Measurements from ENCODE around the gene PPP2R2C. TPM values are rescaled to one million over a fixed set of nuclear protein-coding genes. Genes with fewer than 3 reads are reported as not detected.

Gene PPP2R2C
- total and polyA plus RNA-seq, 9 of the 15 experiments (the other 6 are each of a cell fraction or from before 2014, with no cell fraction given): 0.04 to 0.06 TPM; not detected in 7

DNA sequence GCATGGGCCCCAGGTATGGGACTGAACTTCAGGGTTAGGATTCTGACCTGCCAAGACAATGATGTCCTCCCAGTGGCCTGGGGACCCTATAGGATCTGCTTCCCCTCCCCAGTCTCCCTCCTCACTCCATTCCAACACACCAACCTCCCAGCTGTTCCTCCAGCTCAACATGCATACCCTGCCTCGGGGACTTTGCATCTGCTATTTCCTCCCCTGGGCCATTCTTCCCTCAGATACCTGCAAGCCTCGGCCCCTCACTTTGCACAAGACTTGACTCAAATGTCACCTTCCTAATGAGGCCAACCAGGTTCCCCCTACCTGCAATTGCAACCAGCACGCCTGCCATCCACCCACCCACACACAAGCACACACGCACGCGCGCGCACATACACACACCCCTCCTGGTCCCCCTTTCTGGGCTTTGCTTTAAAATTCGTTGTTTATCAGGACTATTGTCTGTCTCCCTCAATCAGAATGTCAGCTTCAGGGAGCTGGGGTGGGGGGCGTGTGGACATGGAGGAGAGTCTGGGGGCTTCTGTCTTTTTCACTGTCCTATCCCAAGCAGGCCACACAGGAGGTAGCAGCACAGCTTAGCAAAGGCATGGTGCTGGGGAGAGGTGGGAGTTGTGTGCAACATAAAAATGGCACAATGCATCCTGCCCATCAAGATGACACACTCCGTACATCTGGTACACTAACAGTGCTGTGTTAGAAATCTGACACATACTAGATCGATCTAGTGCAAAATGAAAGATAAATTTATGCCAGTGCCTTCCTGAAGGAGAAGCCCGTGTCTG is 20.6 kb upstream of the PPP2R2C start:
- TF ChIP-seq NEUROD1 (IDR thresholded peaks at IDR 0.05; ENCODE audit: borderline replicate concordance, low read depth, low read length, partially characterized antibody) (no peak), DPF2 (IDR thresholded peaks at IDR 0.05) (no peak), NR2F6 (CRISPR knock-in tag; IDR thresholded peaks at IDR 0.05) (no peak), HNRNPH1 (optimal IDR thresholded peaks at IDR 0.05; ENCODE audit: low read depth, low read length) (no peak), ZFP36 (IDR thresholded peaks at IDR 0.05; ENCODE audit: low read depth, low read length, partially characterized antibody) (no peak), HMGN3 (IDR thresholded peaks at IDR 0.05; ENCODE audit: borderline replicate concordance, extremely low read depth, insufficient read length, low read depth, low read length) (no peak)
- WGBS (ENCODE audit: insufficient coverage, low coverage, missing lambda C conversion rate): 9% methylated on average over 13 of the region's 13 CpGs
- no peaks in the 10 kb centered on the region for H3K36me3 ChIP-seq (ENCODE audit: control insufficient read depth, insufficient read depth, low read length)
- no peaks in the 10 kb centered on the region for H3K4me1 ChIP-seq (replicated peaks in 1 of 2; ENCODE audit: control insufficient read depth in 2 of 2, insufficient read depth in 2 of 2, low read length in 2 of 2)
- BruUV-seq (replicated peaks): no TSS peak
- ChIA-PET CTCF (ENCODE audit: low intra/inter-chr PET ratio) (no interaction called here), POLR2A (interaction anchor here (1.0 kb wide), 2 partner anchors 46 to 221 kb away, joined by 3 to 4 read pairs; no protein-coding TSS in a partner anchor)
- no peaks in the 10 kb centered on the region for H3K9me1 ChIP-seq (ENCODE audit: control insufficient read depth, insufficient read depth, low read length)
- H3K27ac ChIP-seq (ENCODE audit: extremely low read depth, low read depth, low read length): no peak overlapping the region
- in situ Hi-C loops (cut with MboI): no loop called here
- H3K27me3 ChIP-seq (ENCODE audit: control insufficient read depth in 2 of 2, insufficient read depth in 2 of 2, low read length in 2 of 2): peaks cover 3 to 27% of the 10 kb centered on the region in 2 experiments; a peak in 3 of 5 replicates
- no peak overlapping the region for H3K4me2 ChIP-seq (ENCODE audit: insufficient read depth, low read length)
- no peak overlapping the region for H3K4me3 ChIP-seq
- no peaks in the 10 kb centered on the region for H3K9me3 ChIP-seq (replicated peaks; ENCODE audit: control insufficient read depth, insufficient read depth, low read depth, low read length)
- ATAC-seq (no peak), DNase-seq (ENCODE audit: extremely low read depth in 1 of 4, low spot score in 3 of 4) (no peak), FAIRE-seq (no peak)
- intact Hi-C loops (cut with micrococcal nuclease): no loop called here
- no peaks in the 10 kb centered on the region for H3K79me2 ChIP-seq (ENCODE audit: control insufficient read depth, insufficient read depth, low read length)
- H2AFZ ChIP-seq (ENCODE audit: low read depth, low read length): no peak overlapping the region
- H3K9ac ChIP-seq (ENCODE audit: insufficient read depth in 1 of 2, low read depth in 2 of 2, low read length in 2 of 2): no peak overlapping the region
- no peaks in the 10 kb centered on the region for H4K20me1 ChIP-seq (replicated peaks; ENCODE audit: control insufficient read depth, insufficient read depth, low read length)
